H1 (cell line): Measurements from ENCODE around the gene MTTP. TPM values are rescaled to one million over a fixed set of nuclear protein-coding genes. Genes with fewer than 3 reads are reported as not detected.

Source experiments
- CTCF ChIA-PET: fragments of 300-600 bp; sonication (Branson Sonifier 250); formaldehyde crosslinking; loops from one replicate; lab custom pipeline; 2021; ENCODE audit not compliant: partially characterized antibody; lab: Charles Lee
- POLR2A ChIA-PET: fragments of 300-600 bp; sonication (Branson Sonifier 250); formaldehyde crosslinking; loops from one replicate; lab custom pipeline; 2021; ENCODE audit warnings: inconsistent platforms; ENCODE audit not compliant: partially characterized antibody; lab: Charles Lee
- DNase-seq, 2 experiments: peaks; one replicate each; pipeline versions ENCODE4 v3.0.0 to v3.0.0-alpha.2; 2010 to 2022; ENCODE audit warnings: low spot score in 2 of 2, low read depth in 1 of 2, mixed read lengths in 1 of 2
- FAIRE-seq: peaks from 2 replicates; lab custom pipeline; 2011; peaks lifted over from hg19 to GRCh38; lab: Jason Lieb, UNC
- H2AFZ ChIP-seq: 2 replicates; pipeline ENCODE4 v1.8.1; 2012; ENCODE audit warnings: low read length, inconsistent platforms
- H2AK5ac ChIP-seq: 2 replicates; pipeline ENCODE4 v1.6.1; 2013; ENCODE audit warnings: low read depth, low read length
- H2BK120ac ChIP-seq: replicated peaks from 2 replicates; pipeline ENCODE3; 2013; ENCODE audit warnings: low read depth, low read length, inconsistent platforms
- H2BK12ac ChIP-seq: 2 replicates; pipeline ENCODE4 v1.6.1; 2013; ENCODE audit warnings: low read depth, low read length
- H2BK15ac ChIP-seq: 2 replicates; pipeline ENCODE4 v1.6.1; 2013; ENCODE audit warnings: low read length
- H2BK20ac ChIP-seq: 2 replicates; pipeline ENCODE4 v1.6.1; 2013; ENCODE audit warnings: low read length
- H2BK5ac ChIP-seq: 2 replicates; pipeline ENCODE4 v1.6.1; 2013; ENCODE audit warnings: low read depth, low read length
- H3K14ac ChIP-seq: 2 replicates; pipeline ENCODE4 v1.6.1; 2013; ENCODE audit warnings: inconsistent platforms; ENCODE audit not compliant: insufficient read length
- H3K18ac ChIP-seq: 2 replicates; pipeline ENCODE4 v1.6.1; 2013; ENCODE audit warnings: low read length; ENCODE audit errors: extremely low read depth
- H3K23ac ChIP-seq: 2 replicates; pipeline ENCODE4 v1.6.1; 2013; ENCODE audit warnings: inconsistent platforms; ENCODE audit not compliant: insufficient read length
- H3K23me2 ChIP-seq: 2 replicates; pipeline ENCODE4 v1.6.1; 2013; ENCODE audit warnings: low read depth, low read length
- H3K27ac ChIP-seq: 2 replicates; pipeline ENCODE4 v1.6.1; 2011; ENCODE audit warnings: low read depth, low read length, inconsistent platforms
- H3K27me3 ChIP-seq, 4 experiments: replicated peaks in 1 of 4; 1 replicate in 1 of 4; 2 replicates in 3 of 4; pipeline versions ENCODE4 v1.6.1 to v1.8.1; 2011 to 2013; ENCODE audit warnings: low read length in 3 of 4, mild to moderate bottlenecking in 3 of 4, inconsistent platforms in 2 of 4, mixed read lengths in 2 of 4, moderate library complexity in 1 of 4; ENCODE audit not compliant: control insufficient read depth in 3 of 4, insufficient read depth in 3 of 4; ENCODE audit errors: extremely low read depth in 1 of 4
- H3K36me3 ChIP-seq, 4 experiments: 2 replicates each; pipeline versions ENCODE4 v1.6.1 to v1.8.1; 2011 to 2013; ENCODE audit warnings: mild to moderate bottlenecking in 4 of 4, low read length in 3 of 4, moderate library complexity in 2 of 4, control low read depth in 1 of 4, inconsistent platforms in 1 of 4; ENCODE audit not compliant: insufficient read depth in 4 of 4, control insufficient read depth in 2 of 4
- H3K4ac ChIP-seq: replicated peaks from 2 replicates; pipeline ENCODE3; 2013; ENCODE audit warnings: low read length, low read depth, mixed read lengths, inconsistent platforms; ENCODE audit not compliant: insufficient read length
- H3K4me1 ChIP-seq, 4 experiments: replicated peaks in 1 of 4; 1 replicate in 1 of 4; 2 replicates in 3 of 4; pipeline versions ENCODE4 v1.6.1 to v1.8.1; 2011 to 2013; ENCODE audit warnings: low read length in 3 of 4, inconsistent platforms in 2 of 4, mixed read lengths in 1 of 4; ENCODE audit not compliant: insufficient read depth in 4 of 4, control insufficient read depth in 3 of 4
- H3K4me2 ChIP-seq, 2 experiments: 2 replicates each; pipeline versions ENCODE4 v1.6.1 to v1.8.1; 2011 to 2013; ENCODE audit warnings: low read depth in 2 of 2, low read length in 2 of 2, control low read depth in 1 of 2, inconsistent platforms in 1 of 2, mild to moderate bottlenecking in 1 of 2; ENCODE audit not compliant: insufficient read depth in 1 of 2
- H3K4me3 ChIP-seq, 4 experiments: fragments of 200-600, 300-600 bp in 1 of 4; sonication (generic), shearing (Covaris generic), sonication (Bioruptor Twin) in 1 of 4; 2 replicates each; pipeline versions ENCODE4 v1.5.1 to v1.8.1; 2011 to 2016; ENCODE audit warnings: low read length in 4 of 4, low read depth in 3 of 4, control low read depth in 2 of 4, inconsistent platforms in 2 of 4, mild to moderate bottlenecking in 2 of 4, mixed read lengths in 1 of 4, moderate library complexity in 1 of 4; ENCODE audit not compliant: insufficient read depth in 2 of 4; ENCODE audit errors: extremely low read depth in 1 of 4
- H3K56ac ChIP-seq: replicated peaks from 2 replicates; pipeline ENCODE3; 2013; ENCODE audit warnings: low read depth, mild to moderate bottlenecking, mixed read lengths, low read length, inconsistent platforms; ENCODE audit not compliant: insufficient read length
- H3K79me1 ChIP-seq: 2 replicates; pipeline ENCODE4 v1.6.1; 2013; ENCODE audit warnings: low read depth, low read length, control low read depth
- H3K79me2 ChIP-seq, 2 experiments: 2 replicates each; pipeline versions ENCODE4 v1.6.1 to v1.8.1; 2012 to 2013; ENCODE audit warnings: low read length in 2 of 2, mild to moderate bottlenecking in 2 of 2, inconsistent platforms in 1 of 2; ENCODE audit not compliant: insufficient read depth in 2 of 2, control insufficient read depth in 1 of 2
- H3K9ac ChIP-seq, 4 experiments: replicated peaks in 1 of 4; 1 replicate in 1 of 4; 2 replicates in 3 of 4; pipeline versions ENCODE4 v1.6.1 to v1.8.1; 2011 to 2013; ENCODE audit warnings: low read depth in 3 of 4, low read length in 3 of 4, control low read depth in 2 of 4, mild to moderate bottlenecking in 2 of 4, moderate library complexity in 2 of 4, inconsistent platforms in 1 of 4; ENCODE audit errors: extremely low read depth in 1 of 4
- H3K9me3 ChIP-seq, 2 experiments: 2 replicates each; pipeline versions ENCODE4 v1.6.1 to v1.8.1; 2012 to 2013; ENCODE audit warnings: mild to moderate bottlenecking in 2 of 2, moderate library complexity in 2 of 2, control low read depth in 1 of 2, inconsistent platforms in 1 of 2, low read depth in 1 of 2, low read length in 1 of 2, mixed read lengths in 1 of 2; ENCODE audit not compliant: insufficient read depth in 2 of 2
- H4K20me1 ChIP-seq, 2 experiments: replicated peaks in 1 of 2; 2 replicates each; pipeline versions ENCODE3 to v1.8.1; 2011 to 2013; ENCODE audit warnings: inconsistent platforms in 2 of 2, low read length in 2 of 2, mild to moderate bottlenecking in 1 of 2; ENCODE audit not compliant: insufficient read depth in 2 of 2, control insufficient read depth in 1 of 2
- H4K5ac ChIP-seq: 2 replicates; pipeline ENCODE4 v1.6.1; 2013; ENCODE audit warnings: low read length, low read depth, mixed read lengths, inconsistent platforms; ENCODE audit not compliant: insufficient read length
- H4K8ac ChIP-seq: 2 replicates; pipeline ENCODE4 v1.8.0; 2013; ENCODE audit warnings: mild to moderate bottlenecking, moderate library complexity, low read length, inconsistent platforms; ENCODE audit not compliant: insufficient read depth; ENCODE audit errors: extremely low read depth
- H4K91ac ChIP-seq: replicated peaks from 2 replicates; pipeline ENCODE3; 2013; ENCODE audit warnings: low read length, mixed read lengths, inconsistent platforms; ENCODE audit not compliant: insufficient read length
- BACH1 ChIP-seq: IDR thresholded peaks from 2 replicates; pipeline ENCODE4 v1.6.1; 2012; ENCODE audit warnings: low read length, improper control_type of control experiment
- BRCA1 ChIP-seq: IDR thresholded peaks from 2 replicates; pipeline ENCODE4 v1.6.1; 2012; ENCODE audit warnings: low read depth, low read length, improper control_type of control experiment
- CBX5 ChIP-seq: fragments of 300-800, 300-1000 bp; sonication (generic); IDR thresholded peaks from 2 replicates; pipeline ENCODE4 v1.7.1; 2016; ENCODE audit warnings: antibody characterized with exemption, low read length, low read depth
- CHD2 ChIP-seq: IDR thresholded peaks from 2 replicates; pipeline ENCODE4 v1.6.1; 2012; ENCODE audit warnings: low read length, improper control_type of control experiment
- CREB1 ChIP-seq: IDR thresholded peaks from 2 replicates; pipeline ENCODE4 v1.6.1; 2012; ENCODE audit warnings: inconsistent platforms
- CTCF ChIP-seq, 3 experiments: IDR thresholded peaks; 1 replicate in 2 of 3; 2 replicates in 1 of 3; pipeline versions ENCODE4 v1.5.1 to v1.6.1; 2011; ENCODE audit warnings: low read length in 3 of 3, mild to moderate bottlenecking in 3 of 3, inconsistent platforms in 2 of 3, low read depth in 1 of 3, moderate library complexity in 1 of 3; ENCODE audit not compliant: insufficient read depth in 1 of 3; ENCODE audit errors: control extremely low read depth in 1 of 3
- EGR1 ChIP-seq: IDR thresholded peaks from 2 replicates; pipeline ENCODE4 v1.6.1; 2011; ENCODE audit warnings: low read depth, low read length, borderline replicate concordance
- EP300 ChIP-seq, 2 experiments: IDR thresholded peaks; 1 replicate in 1 of 2; 2 replicates in 1 of 2; pipeline ENCODE4 v1.6.1; 2011 to 2012; ENCODE audit warnings: low read depth in 2 of 2, low read length in 2 of 2, mild to moderate bottlenecking in 2 of 2, borderline replicate concordance in 1 of 2, inconsistent platforms in 1 of 2, moderate library complexity in 1 of 2
- HDAC2 ChIP-seq, 2 experiments: fragments of 300-600 bp in 1 of 2; sonication (generic) in 1 of 2; IDR thresholded peaks; 2 replicates each; pipeline ENCODE4 v1.6.1; 2011 to 2012; ENCODE audit warnings: low read depth in 2 of 2, low read length in 2 of 2, mild to moderate bottlenecking in 2 of 2, moderate library complexity in 2 of 2, borderline replicate concordance in 1 of 2, inconsistent platforms in 1 of 2
- NRF1 ChIP-seq: IDR thresholded peaks from 2 replicates; pipeline ENCODE4 v1.6.1; 2011; ENCODE audit warnings: mild to moderate bottlenecking, low read depth, low read length, improper control_type of control experiment
- SIN3A ChIP-seq, 2 experiments: IDR thresholded peaks in 1 of 2; conservative IDR thresholded peaks in 1 of 2; 2 replicates each; pipeline ENCODE4 v1.6.1; 2011 to 2012; ENCODE audit warnings: low read length in 2 of 2, improper control_type of control experiment in 1 of 2, low read depth in 1 of 2, mild to moderate bottlenecking in 1 of 2
- SP4 ChIP-seq: IDR thresholded peaks from 2 replicates; pipeline ENCODE4 v1.6.1; 2012; ENCODE audit warnings: low read length, inconsistent platforms
- TAF1 ChIP-seq: IDR thresholded peaks from 2 replicates; pipeline ENCODE4 v1.6.1; 2011; ENCODE audit warnings: mild to moderate bottlenecking, low read depth, low read length
- WGBS, 2 experiments: shearing (Covaris generic) in 1 of 2; methylation state at CpG; one replicate each; pipeline versions ENCODE4 v1.1.6 to v1.1.7; 2013 to 2015; ENCODE audit warnings: low lambda C conversion rate in 2 of 2, mixed read lengths in 2 of 2, inconsistent platforms in 1 of 2, low coverage in 1 of 2, missing lambda C conversion rate in 1 of 2; ENCODE audit not compliant: insufficient replicate concordance in 2 of 2, insufficient coverage in 1 of 2, insufficient read length in 1 of 2; ENCODE audit errors: extremely low coverage in 1 of 2, missing lambda C conversion rate in 1 of 2; 5-methylcytosine and 5-hydroxymethylcytosine counted together
- polyA plus RNA-seq, 7 experiments: library from polyadenylated mRNA; depleted of rRNA in 3 of 7; stranded (reverse) in 5 of 7; unstranded in 2 of 7; fragments of >200 nt in 5 of 7; fragments of 200-250 nt in 2 of 7; gene quantifications; 1 replicate in 5 of 7; 2 replicates in 1 of 7; 4 replicates in 1 of 7; pipeline versions ENCODE4 v1.2.1 to v1.2.3, GENCODE V29; 2011 to 2013; ENCODE audit warnings: missing spikeins in 2 of 7, mixed read lengths in 2 of 7
- total RNA-seq: library from RNA; stranded (reverse); fragmentation: NEBNext Ultra II Directional; extraction: Animal tissue kit (Norgen Biotek cat#: 25700); gene quantifications from 2 replicates; pipeline ENCODE4 v1.2.1, GENCODE V29; 2021

MTTP gene
- total and polyA plus RNA-seq, 2 of the 8 experiments (the other 6 are each of a cell fraction or from before 2014, with no cell fraction given), result 0.12 to 0.26 TPM

DNA sequence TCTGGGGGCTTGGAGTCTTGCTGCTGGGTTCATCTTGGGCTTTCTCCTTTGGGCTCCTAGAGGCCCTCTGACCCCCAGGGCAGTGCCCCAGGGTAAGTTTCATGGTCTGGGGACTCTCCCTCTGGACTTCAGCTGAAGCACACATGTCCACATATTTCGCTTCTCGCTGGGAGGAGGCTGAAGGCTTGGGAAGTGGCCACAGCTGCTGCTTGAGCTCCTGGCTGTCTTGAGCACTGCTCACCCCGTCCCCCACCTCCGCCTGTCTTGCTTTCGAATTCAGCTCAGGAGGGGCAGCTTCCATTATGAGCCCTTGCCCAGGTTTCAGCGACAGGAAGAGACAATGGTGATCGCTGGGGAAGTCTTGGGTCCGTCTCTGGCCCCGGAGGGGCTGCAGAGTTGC lies 79.3 kb downstream of the MTTP start:
- no peak overlapping the region for H2AFZ ChIP-seq
- no peaks in the 10 kb centered on the region for H3K27me3 ChIP-seq
- H3K23ac ChIP-seq, result no peak overlapping the region
- no peak overlapping the region for H2AK5ac ChIP-seq
- H2BK15ac ChIP-seq, result no peak overlapping the region
- H3K18ac ChIP-seq, result no peak overlapping the region
- H2BK120ac ChIP-seq, result no peak overlapping the region
- no peak overlapping the region for H3K4me3 ChIP-seq
- H3K23me2 ChIP-seq, result no peaks in the 10 kb centered on the region
- H3K56ac ChIP-seq, result no peak overlapping the region
- H4K91ac ChIP-seq, result no peak overlapping the region
- WGBS, 2 experiments, result 94% methylated on average over 9 of the region's 9 CpGs; no CpG with 5 or more reads in 1 of the 2 experiments
- H3K79me2 ChIP-seq, result no peaks in the 10 kb centered on the region
- no peaks in the 10 kb centered on the region; a peak in 1 of 7 replicates for H3K4me1 ChIP-seq
- no peak for DNase-seq
- CTCF ChIA-PET, result no interaction called here
- no peak overlapping the region for H4K5ac ChIP-seq
- H2BK5ac ChIP-seq, result no peak overlapping the region
- POLR2A ChIA-PET, result no interaction called here
- TF ChIP-seq CREB1 (no peak), EGR1 (no peak), EP300 (IDR thresholded peaks at IDR 0.05; ENCODE audit: borderline replicate concordance in 1 of 2, low read depth in 2 of 2, low read length in 2 of 2) (no peak), TAF1 (no peak), HDAC2 (IDR thresholded peaks at IDR 0.05; ENCODE audit: borderline replicate concordance in 1 of 2, low read depth in 2 of 2, low read length in 2 of 2) (no peak), CHD2 (no peak), SIN3A (conservative IDR thresholded peaks at IDR 0.05 in 1 of 2, IDR thresholded peaks at IDR 0.05 in 1 of 2; ENCODE audit: low read depth in 1 of 2, low read length in 2 of 2) (no peak), NRF1 (no peak), BRCA1 (no peak), SP4 (no peak), CBX5 (no peak), BACH1 (no peak), CTCF (IDR thresholded peaks at IDR 0.05; ENCODE audit: control extremely low read depth in 1 of 3, insufficient read depth in 1 of 3, low read depth in 1 of 3, low read length in 3 of 3) (no peak)
- no peak overlapping the region for H3K9ac ChIP-seq
- H3K36me3 ChIP-seq, result no peaks in the 10 kb centered on the region
- no peaks in the 10 kb centered on the region for H3K9me3 ChIP-seq
- no peak overlapping the region for H2BK12ac ChIP-seq
- no peak for FAIRE-seq
- no peak overlapping the region for H4K8ac ChIP-seq
- no peak overlapping the region for H3K4me2 ChIP-seq
- no peak overlapping the region for H3K27ac ChIP-seq
- no peak overlapping the region for H3K14ac ChIP-seq
- H2BK20ac ChIP-seq, result no peak overlapping the region
- H3K79me1 ChIP-seq, result no peaks in the 10 kb centered on the region
- no peaks in the 10 kb centered on the region for H4K20me1 ChIP-seq
- H3K4ac ChIP-seq, result no peak overlapping the region
